Activated naive CD8-positive, alpha-beta T cell treated with anti-CD3 and anti-CD28 coated beads, Interleukin-2, amount 50 U/mL, for 24 hours (primary cell): ENCODE measurements around the gene CLEC4F.

Source experiments
- ATAC-seq: fragments of 150-1000 bp; cut with Tn5 transposase; one replicate; pipeline ENCODE4 v1.10.0; 2021
- DNase-seq: peaks from one replicate; pipeline ENCODE4 v3.0.0; 2021
- H3K27ac Mint-ChIP-seq: one replicate; pipeline ENCODE4 v1.8.0; 2021; ENCODE audit warnings: mild to moderate bottlenecking, mixed read lengths
- H3K27me3 Mint-ChIP-seq: one replicate; pipeline ENCODE4 v1.8.0; 2021; ENCODE audit warnings: mixed read lengths
- H3K36me3 Mint-ChIP-seq: one replicate; pipeline ENCODE4 v1.8.0; 2021; ENCODE audit warnings: low read depth, mixed read lengths
- H3K4me1 Mint-ChIP-seq: one replicate; pipeline ENCODE4 v1.8.0; 2021; ENCODE audit warnings: mixed read lengths
- H3K4me3 Mint-ChIP-seq: one replicate; pipeline ENCODE4 v1.8.0; 2021; ENCODE audit warnings: mild to moderate bottlenecking, moderate library complexity, mixed read lengths
- H3K9me3 Mint-ChIP-seq: one replicate; pipeline ENCODE4 v1.8.0; 2021; ENCODE audit warnings: mixed read lengths

Gene CLEC4F

GRCh38 chr2:70832386-70832785 lies 12.0 kb upstream of the CLEC4F start:
- Mint-ChIP-seq H3K27me3 (peaks cover 8% of the 10 kb centered on the region), H3K27ac (no peak overlapping the region), H3K9me3 (no peaks in the 10 kb centered on the region), H3K4me3 (no peak overlapping the region), H3K4me1 (peaks cover 6% of the 10 kb centered on the region), H3K36me3 (no peaks in the 10 kb centered on the region)
- DNase-seq (no peak), ATAC-seq (no peak)

GRCh38 chr2:70831861-70832260 lies 11.5 kb upstream of the CLEC4F start:
- Mint-ChIP-seq H3K36me3 (no peaks in the 10 kb centered on the region), H3K4me3 (no peak overlapping the region), H3K4me1 (peaks cover 11% of the 10 kb centered on the region), H3K9me3 (no peaks in the 10 kb centered on the region), H3K27ac (no peak overlapping the region), H3K27me3 (peaks cover 8% of the 10 kb centered on the region)
- no peak for ATAC-seq
- no peak for DNase-seq

- Mint-ChIP-seq H3K36me3 (no peaks in the 10 kb centered on the region), H3K27ac (no peak overlapping the region), H3K27me3 (peaks cover 8% of the 10 kb centered on the region), H3K9me3 (no peaks in the 10 kb centered on the region), H3K4me3 (no peak overlapping the region), H3K4me1 (peaks cover 18% of the 10 kb centered on the region)
- ATAC-seq (no peak), DNase-seq (no peak)
Observed at GRCh38 chr2:70830366-70830765, 10.0 kb upstream of the CLEC4F start.

- Mint-ChIP-seq H3K9me3 (no peaks in the 10 kb centered on the region), H3K4me3 (no peak overlapping the region), H3K27ac (no peak overlapping the region), H3K36me3 (no peaks in the 10 kb centered on the region), H3K4me1 (peaks cover 18% of the 10 kb centered on the region), H3K27me3 (peaks cover 8% of the 10 kb centered on the region)
- ATAC-seq, result no peak
- no peak for DNase-seq
Observed at GRCh38 chr2:70829916-70830315, 9.5 kb upstream of the CLEC4F start.

- no peak overlapping the region for H3K27ac Mint-ChIP-seq
- no peak overlapping the region for H3K4me3 Mint-ChIP-seq
- DNase-seq (no peak), ATAC-seq (no peak)
- H3K4me1 Mint-ChIP-seq, result peaks cover 18% of the 10 kb centered on the region
- no peaks in the 10 kb centered on the region for H3K9me3 Mint-ChIP-seq
- H3K36me3 Mint-ChIP-seq, result no peaks in the 10 kb centered on the region
- peaks cover 2% of the 10 kb centered on the region for H3K27me3 Mint-ChIP-seq
Observed at GRCh38 chr2:70828914-70829824, 8.8 kb upstream of the CLEC4F start.

- H3K27me3 Mint-ChIP-seq, result peaks cover 2% of the 10 kb centered on the region
- H3K9me3 Mint-ChIP-seq, result no peaks in the 10 kb centered on the region
- H3K36me3 Mint-ChIP-seq, result no peaks in the 10 kb centered on the region
- peaks cover 18% of the 10 kb centered on the region for H3K4me1 Mint-ChIP-seq
- DNase-seq (no peak), ATAC-seq (no peak)
- no peak overlapping the region for H3K4me3 Mint-ChIP-seq
- H3K27ac Mint-ChIP-seq, result no peak overlapping the region
Observed at GRCh38 chr2:70828115-70828514, 7.7 kb upstream of the CLEC4F start.

GRCh38 chr2:70827388-70827787 lies 7.0 kb upstream of the CLEC4F start:
- peaks cover 5% of the 10 kb centered on the region for H3K27me3 Mint-ChIP-seq

GRCh38 chr2:70826696-70827350 lies 6.4 kb upstream of the CLEC4F start:
- no peak for DNase-seq
- Mint-ChIP-seq H3K27ac (peak overlapping the region; percentile 75), H3K4me3 (no peak overlapping the region), H3K27me3 (peaks cover 5% of the 10 kb centered on the region), H3K36me3 (no peaks in the 10 kb centered on the region), H3K4me1 (peaks cover 18% of the 10 kb centered on the region), H3K9me3 (no peaks in the 10 kb centered on the region)
- peak; percentile 75 for ATAC-seq

More at GRCh38 chr2:70827388-70827787, 7.0 kb upstream of the CLEC4F start:
- Mint-ChIP-seq H3K9me3 (no peaks in the 10 kb centered on the region), H3K27ac (peak overlapping the region; percentile 75), H3K36me3 (no peaks in the 10 kb centered on the region), H3K4me1 (peaks cover 18% of the 10 kb centered on the region), H3K4me3 (no peak overlapping the region)
- DNase-seq (no peak), ATAC-seq (no peak)

GRCh38 chr2:70823249-70823648 lies 2.9 kb upstream of the CLEC4F start:
- no peak for DNase-seq
- Mint-ChIP-seq H3K9me3 (no peaks in the 10 kb centered on the region), H3K4me3 (no peak overlapping the region), H3K27me3 (peaks cover 7% of the 10 kb centered on the region), H3K4me1 (peaks cover 15% of the 10 kb centered on the region), H3K27ac (no peak overlapping the region), H3K36me3 (no peaks in the 10 kb centered on the region)
- no peak for ATAC-seq

GRCh38 chr2:70822843-70823242 lies 2.4 kb upstream of the CLEC4F start:
- no peak overlapping the region for H3K27ac Mint-ChIP-seq

GRCh38 chr2:70817284-70817954 lies 3.0 kb downstream of the CLEC4F start:
- Mint-ChIP-seq H3K36me3 (no peaks in the 10 kb centered on the region), H3K9me3 (no peaks in the 10 kb centered on the region), H3K4me3 (no peak overlapping the region), H3K27me3 (peaks cover 5% of the 10 kb centered on the region), H3K27ac (no peak overlapping the region), H3K4me1 (no peaks in the 10 kb centered on the region)
- ATAC-seq, result no peak
- DNase-seq, result no peak

More at GRCh38 chr2:70822843-70823242, 2.4 kb upstream of the CLEC4F start:
- Mint-ChIP-seq H3K36me3 (no peaks in the 10 kb centered on the region), H3K9me3 (no peaks in the 10 kb centered on the region), H3K4me1 (peaks cover 15% of the 10 kb centered on the region), H3K4me3 (no peak overlapping the region), H3K27me3 (peaks cover 10% of the 10 kb centered on the region)
- ATAC-seq (no peak), DNase-seq (no peak)

- no peaks in the 10 kb centered on the region for H3K4me1 Mint-ChIP-seq
- H3K36me3 Mint-ChIP-seq, result no peaks in the 10 kb centered on the region
- no peak overlapping the region for H3K4me3 Mint-ChIP-seq
- peaks cover 5% of the 10 kb centered on the region for H3K27me3 Mint-ChIP-seq
- no peaks in the 10 kb centered on the region for H3K9me3 Mint-ChIP-seq
- no peak overlapping the region for H3K27ac Mint-ChIP-seq
- DNase-seq, result no peak
- ATAC-seq, result no peak
Observed at GRCh38 chr2:70816726-70817125, 3.7 kb downstream of the CLEC4F start.

GRCh38 chr2:70808983-70809958 lies 11.1 kb downstream of the CLEC4F start:
- H3K36me3 Mint-ChIP-seq, result no peaks in the 10 kb centered on the region
- DNase-seq (no peak), ATAC-seq (peak; percentile 15)
- no peak overlapping the region for H3K27ac Mint-ChIP-seq
- H3K9me3 Mint-ChIP-seq, result no peaks in the 10 kb centered on the region
- H3K27me3 Mint-ChIP-seq, result no peaks in the 10 kb centered on the region
- no peaks in the 10 kb centered on the region for H3K4me1 Mint-ChIP-seq
- no peak overlapping the region for H3K4me3 Mint-ChIP-seq

- no peaks in the 10 kb centered on the region for H3K9me3 Mint-ChIP-seq
- H3K27me3 Mint-ChIP-seq, result no peaks in the 10 kb centered on the region
- DNase-seq (no peak), ATAC-seq (no peak)
- no peaks in the 10 kb centered on the region for H3K36me3 Mint-ChIP-seq
- H3K27ac Mint-ChIP-seq, result no peak overlapping the region
- H3K4me3 Mint-ChIP-seq, result no peak overlapping the region
- H3K4me1 Mint-ChIP-seq, result no peaks in the 10 kb centered on the region
Observed at GRCh38 chr2:70807828-70808118, 12.6 kb downstream of the CLEC4F start.
